Renal cortex interstitium (tissue), 11 donors: ENCODE results near the gene SUN1. TPM values are rescaled to one million over a fixed set of nuclear protein-coding genes. Genes with fewer than 3 reads are reported as not detected.

Experiments
- DNase-seq, 11 donors: peaks; one replicate each; pipeline ENCODE4 v3.0.0-alpha.2; 2013; ENCODE audit warnings: low read depth in 9 of 11, low spot score in 4 of 11; ENCODE audit errors: extremely low read depth in 1 of 11
- polyA plus RNA-seq, 3 donors: library from polyadenylated mRNA; unstranded; fragments of 120-200 nt; gene quantifications; one replicate each; pipeline ENCODE4 v1.2.1, GENCODE V29; 2013; ENCODE audit not compliant: insufficient read length in 3 of 3

Gene SUN1
- polyA plus RNA-seq, 3 donors = 127 to 168 (median 131) TPM

DNA sequence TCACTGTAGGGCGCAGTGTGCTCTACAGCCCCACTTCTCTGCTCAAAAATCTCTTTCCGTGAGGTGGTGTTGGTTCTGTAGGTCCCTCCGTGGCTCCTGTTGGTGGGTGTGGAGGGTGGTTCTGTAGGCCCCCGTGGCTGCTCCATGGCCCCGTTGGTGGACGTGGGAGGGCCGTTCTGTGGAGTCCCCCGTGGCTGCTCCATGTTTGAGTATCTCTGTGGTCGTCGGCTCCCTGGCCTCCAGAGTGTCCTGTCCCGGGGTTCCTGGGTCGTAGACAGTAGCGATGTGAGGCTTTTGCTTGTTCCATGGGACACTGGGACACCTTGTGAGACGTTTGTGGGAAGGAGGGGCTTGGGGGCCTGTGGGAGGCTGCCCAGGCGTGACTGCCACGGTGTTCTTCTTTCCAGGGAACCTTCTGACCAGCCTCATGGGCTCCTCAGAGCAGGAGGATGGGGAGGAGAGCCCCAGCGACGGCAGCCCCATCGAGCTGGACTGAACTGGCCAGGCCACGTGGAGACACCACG lies 62.7 kb downstream of the SUN1 start:
- no peak for DNase-seq

DNA sequence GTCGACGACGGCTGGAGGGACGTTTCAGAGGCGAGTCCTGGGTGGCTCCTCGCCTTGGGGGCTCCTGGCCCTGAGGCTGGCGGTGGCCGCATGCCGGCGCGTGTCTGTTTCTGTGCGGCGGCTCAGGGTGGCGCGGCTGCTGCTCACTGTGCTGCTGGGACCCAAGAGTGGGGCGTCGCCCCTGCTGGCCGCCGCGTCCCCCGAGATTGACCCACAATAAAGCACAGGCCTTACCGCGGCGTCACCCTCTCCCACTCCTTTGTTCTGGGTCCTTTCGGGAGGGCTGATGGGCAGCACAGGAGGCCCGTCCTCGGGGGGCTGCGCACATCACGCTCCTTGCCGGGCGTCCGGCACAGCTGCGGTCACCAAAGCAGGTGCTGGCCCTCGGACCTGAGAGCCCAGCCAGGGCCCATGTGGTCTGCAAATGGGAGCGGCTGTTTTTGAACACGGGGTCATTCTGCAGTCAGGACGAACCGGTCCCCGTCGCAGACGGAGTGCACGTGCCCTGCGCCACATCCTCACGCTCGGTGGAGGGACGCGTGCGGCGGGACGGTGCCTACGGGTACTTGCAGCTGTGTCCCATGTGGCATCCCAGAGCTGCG lies 63.3 kb downstream of the SUN1 start:
- no peak for DNase-seq

DNA sequence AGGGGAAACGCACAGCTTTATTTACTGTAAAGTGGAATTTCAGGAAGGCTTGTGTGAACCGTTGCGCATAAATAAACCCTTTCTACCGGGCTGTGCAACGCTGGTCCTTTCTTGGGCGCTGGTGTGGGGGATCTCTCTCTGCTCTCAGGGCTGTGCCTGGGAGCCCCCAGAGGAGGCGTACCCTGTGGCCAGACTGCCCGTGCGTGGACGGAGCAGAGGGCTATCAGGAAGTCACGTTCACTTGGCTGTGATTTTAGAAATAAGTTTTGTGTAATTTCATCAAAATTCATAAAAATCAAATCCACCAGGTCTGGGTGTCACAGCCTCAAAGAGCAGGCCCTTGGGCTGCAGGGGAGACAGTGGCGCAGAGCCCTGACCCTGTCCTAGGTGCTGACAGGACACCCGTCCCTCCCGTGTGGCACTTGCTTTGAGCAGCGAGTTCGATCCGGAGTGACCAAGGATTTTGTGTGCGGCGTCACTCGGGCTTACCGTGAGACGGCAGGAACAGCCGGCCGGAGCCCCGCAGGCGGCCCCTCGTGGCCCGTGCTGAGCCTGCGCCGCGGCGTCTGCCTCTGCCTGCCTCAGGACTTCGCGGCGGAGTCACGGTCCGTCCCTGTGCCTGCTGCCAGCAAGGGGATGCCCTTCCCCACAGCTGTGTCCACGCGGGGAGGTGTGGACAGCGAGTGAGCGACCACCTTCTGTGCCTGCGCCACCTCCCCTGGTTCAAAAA lies 64.2 kb downstream of the SUN1 start:
- DNase-seq = no peak

- DNase-seq = no peak
Observed at GRCh38 chr7:897086-897485, 64.8 kb downstream of the SUN1 start.

GRCh38 chr7:897771-898376 lies 65.6 kb downstream of the SUN1 start:
- peak in 3 of 11 donors; percentile 44 to 52 (median 50) for DNase-seq

DNA sequence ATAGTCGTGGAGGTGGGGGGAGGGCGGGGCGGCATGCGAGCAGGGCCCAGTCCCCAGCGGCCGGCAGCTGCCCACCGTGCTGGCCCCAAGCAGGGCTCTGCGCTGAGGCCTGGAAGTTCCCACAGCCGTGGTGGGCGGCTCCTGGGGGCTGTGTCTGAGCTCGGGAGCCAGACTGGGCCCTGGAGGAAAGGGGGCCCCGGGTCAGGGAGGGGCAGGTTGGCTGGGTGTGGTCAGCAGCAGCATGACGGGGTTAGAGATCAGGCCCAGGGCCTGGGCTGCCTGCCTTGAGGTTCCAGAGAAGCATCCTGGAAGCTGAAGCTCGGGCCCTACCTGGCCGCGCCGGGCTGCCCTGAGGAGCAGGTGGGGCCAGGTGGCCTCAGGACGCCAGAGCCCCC lies 66.2 kb downstream of the SUN1 start:
- no peak for DNase-seq

DNA sequence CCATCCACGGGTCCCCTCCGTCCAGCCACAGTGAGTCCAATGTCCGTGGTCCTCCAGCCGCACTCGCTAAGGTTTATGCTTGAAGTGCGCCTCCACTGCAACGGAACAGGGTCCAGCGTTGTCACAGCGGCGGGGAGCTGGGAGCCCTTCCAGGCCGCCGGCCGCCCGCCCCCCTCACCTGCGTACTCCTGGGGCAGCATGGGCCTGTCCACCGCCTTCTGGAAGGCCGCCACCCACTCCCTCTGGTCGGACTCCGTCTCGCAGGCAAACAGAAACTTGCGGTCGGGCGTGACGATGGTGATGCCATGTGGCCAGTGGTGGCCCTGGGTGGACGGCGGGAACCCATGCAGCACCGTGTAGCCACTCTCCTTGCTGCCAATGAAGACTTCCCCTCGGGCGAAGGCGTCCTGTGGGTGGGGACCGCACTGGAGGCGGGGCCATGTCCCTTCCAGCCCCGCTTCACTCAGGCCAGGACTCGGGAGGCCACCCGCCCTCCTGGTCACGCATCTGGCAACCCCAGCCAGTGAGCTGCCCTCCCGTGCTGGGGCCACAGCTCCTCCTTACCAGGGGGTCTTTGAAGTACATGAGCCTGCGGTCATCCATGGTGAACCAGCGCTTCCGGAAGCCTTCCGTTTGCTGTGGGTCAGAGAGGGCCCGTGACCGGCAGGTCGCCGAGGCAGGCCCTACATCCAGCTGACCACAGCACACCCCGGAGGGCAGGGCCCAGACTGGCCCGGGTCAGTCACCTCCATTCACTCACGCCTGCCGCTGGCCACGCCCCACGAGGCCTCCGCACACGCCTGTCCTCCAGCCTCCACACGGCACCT lies 66.8 kb downstream of the SUN1 start:
- no peak for DNase-seq

GRCh38 chr7:899806-900205 lies 67.5 kb downstream of the SUN1 start:
- no peak for DNase-seq

- no peak for DNase-seq
Observed at GRCh38 chr7:900331-901040, 68.2 kb downstream of the SUN1 start.

DNA sequence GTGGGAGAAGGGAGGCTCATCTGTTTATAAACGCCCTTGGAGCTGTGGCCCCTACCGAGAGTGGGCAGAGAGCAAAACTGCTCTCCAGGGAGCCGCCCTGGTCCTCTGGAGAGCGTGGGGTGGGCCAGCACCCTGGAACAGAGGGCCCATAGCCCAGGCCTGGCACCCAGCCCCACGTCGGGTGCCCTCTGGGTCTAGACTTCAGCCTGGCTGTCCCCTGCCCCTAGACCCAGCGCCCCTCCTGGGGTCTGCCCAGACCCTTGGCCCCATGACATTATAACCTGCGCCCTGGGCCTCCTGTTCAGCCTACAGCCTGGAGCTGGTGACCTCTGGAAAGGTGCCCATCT lies 68.7 kb downstream of the SUN1 start:
- DNase-seq = no peak

DNA sequence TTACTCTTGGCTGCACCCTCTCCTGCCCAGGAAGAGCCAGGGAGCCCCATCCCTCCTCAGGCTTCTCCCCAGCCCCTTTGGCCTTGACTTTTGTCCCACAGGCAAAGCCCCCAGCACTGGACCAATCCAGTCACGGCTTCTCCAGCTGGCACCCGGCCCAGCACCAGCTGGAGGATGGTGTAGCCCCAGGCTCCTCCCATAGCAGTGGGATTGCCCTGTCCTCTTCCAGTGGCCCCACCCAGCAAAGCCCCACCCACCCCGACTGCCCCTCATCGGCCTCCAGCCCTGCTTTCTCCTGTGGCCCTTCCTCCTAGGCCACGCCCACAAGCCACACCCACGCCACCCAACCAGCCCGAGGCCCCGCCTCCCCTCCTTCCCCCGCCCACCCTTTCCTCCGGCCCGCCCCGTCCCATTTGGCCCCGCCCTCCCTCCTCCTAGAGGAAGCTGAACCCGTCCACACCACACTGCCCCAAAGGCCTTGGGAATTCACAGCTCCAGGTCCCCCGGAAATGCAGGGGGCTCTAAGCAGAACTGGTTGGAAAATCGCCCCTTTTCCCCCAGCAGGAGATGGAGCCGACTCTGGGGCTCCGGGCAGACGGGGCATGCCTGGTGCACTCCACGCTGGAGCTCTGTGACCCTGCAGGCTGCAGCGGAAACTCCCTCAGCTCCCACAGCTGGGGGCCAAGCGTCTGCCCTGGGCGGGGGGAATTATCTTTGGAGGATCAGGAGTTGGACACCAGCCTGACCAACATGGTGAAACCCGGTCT lies 69.3 kb downstream of the SUN1 start:
- peak in 5 of 11 donors; percentile 42 to 70 (median 51) for DNase-seq

DNA sequence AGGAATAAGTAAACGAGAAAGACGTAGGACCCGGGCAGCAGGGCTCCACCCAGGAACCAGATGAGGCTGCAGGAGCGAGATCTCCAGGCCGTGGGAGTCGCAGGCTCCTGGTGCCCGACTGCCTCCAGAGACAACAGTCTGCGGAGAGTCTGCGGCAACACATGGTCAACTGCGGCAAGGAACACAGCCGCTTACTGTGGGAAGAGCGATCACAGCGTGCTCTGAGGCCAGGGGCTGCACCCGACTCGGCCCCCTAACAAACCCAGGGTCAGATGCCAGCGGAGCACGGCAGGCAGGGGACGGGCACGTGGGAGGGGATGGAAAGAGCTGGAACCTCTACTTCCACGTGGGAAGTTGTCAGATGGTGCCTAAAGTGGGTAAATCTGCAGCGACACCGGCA lies 70.7 kb downstream of the SUN1 start:
- no peak for DNase-seq

DNA sequence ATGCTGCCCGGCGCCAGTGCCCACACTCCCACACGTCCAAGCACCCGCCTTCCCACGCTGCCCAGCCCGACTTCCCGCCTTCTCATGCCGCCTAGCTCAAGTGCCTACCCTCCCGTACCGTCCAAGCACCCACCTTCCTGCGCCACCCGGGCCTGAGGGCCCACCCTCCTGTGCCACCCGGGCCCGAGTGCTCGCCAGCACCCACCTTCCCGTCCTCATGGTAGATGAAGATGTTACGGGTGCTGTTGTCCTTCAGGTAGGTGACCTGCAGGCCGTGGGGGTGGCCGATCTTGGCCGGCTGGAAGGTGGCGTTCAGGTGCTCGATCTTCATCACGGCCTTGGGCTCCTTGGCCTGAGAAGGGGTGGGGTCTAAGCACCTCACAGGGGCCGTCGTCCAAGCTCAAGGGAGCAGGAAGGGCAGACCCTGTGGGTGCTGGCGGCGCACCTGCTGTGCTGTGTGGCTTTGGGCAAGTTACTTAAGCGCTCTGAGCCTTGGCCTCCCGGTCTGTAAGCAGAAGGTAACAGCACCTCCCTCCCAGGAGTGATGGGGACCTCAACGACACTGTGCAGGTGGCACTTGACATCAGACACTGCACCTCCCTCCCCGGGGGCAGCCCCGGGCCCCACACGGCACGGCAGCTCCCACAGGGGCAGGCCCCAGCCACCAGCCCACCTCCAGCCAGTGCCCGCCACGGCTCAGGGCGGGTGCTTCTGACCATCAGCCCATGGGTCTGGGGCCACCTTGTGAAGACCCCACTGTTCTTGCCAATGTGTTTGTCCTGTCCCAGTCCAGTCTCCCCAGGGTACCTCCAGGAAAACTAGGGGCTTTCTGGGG lies 71.9 kb downstream of the SUN1 start:
- DNase-seq = no peak

GRCh38 chr7:904847-905246 lies 72.6 kb downstream of the SUN1 start:
- DNase-seq = no peak

- no peak for DNase-seq
Observed at GRCh38 chr7:906776-907157, 74.5 kb downstream of the SUN1 start.

GRCh38 chr7:907158-907980 lies 75.1 kb downstream of the SUN1 start:
- DNase-seq = no peak

- DNase-seq = no peak
Observed at GRCh38 chr7:908159-908581, 75.9 kb downstream of the SUN1 start.
